Mononuclear cell (primary cell): ENCODE results near the gene MAP3K13. TPM values are rescaled to one million over a fixed set of nuclear protein-coding genes. Genes with fewer than 3 reads are reported as not detected.
"Not testable (repeated sequence)": the region's sequence is repeated elsewhere in the genome, so short reads cannot be mapped to it uniquely, and the experiment has no call there.

Source experiments
- H3K27me3 ChIP-seq: 2 replicates; pipeline ENCODE4 v1.6.0; 2011; ENCODE audit warnings: low read length, control low read depth; ENCODE audit not compliant: insufficient read depth
- H3K4me1 ChIP-seq: 2 replicates; pipeline ENCODE4 v1.5.1; 2011; ENCODE audit warnings: mild to moderate bottlenecking, low read length, control low read depth; ENCODE audit not compliant: insufficient read depth
- H3K4me3 ChIP-seq: 2 replicates; pipeline ENCODE4 v1.5.1; 2011; ENCODE audit warnings: mild to moderate bottlenecking, low read length, moderate library complexity
- H3K9me3 ChIP-seq: 2 replicates; pipeline ENCODE4 v1.5.1; 2011; ENCODE audit warnings: low read depth, mild to moderate bottlenecking, control low read depth, low read length
- total RNA-seq: library from RNA; depleted of rRNA; stranded (reverse); fragments of >200 nt; gene quantifications from one replicate; pipeline ENCODE4 v1.2.3, GENCODE V29; 2012

Gene MAP3K13
- total RNA-seq, 1 donor: 4.9 TPM

GRCh38 chr3:185439745-185440466 lies 77.0 kb downstream of the MAP3K13 start:
- Histone ChIP-seq H3K27me3 (no peaks in the 10 kb centered on the region), H3K4me3 (no peak overlapping the region), H3K9me3 (no peaks in the 10 kb centered on the region), H3K4me1 (no peaks in the 10 kb centered on the region)

GRCh38 chr3:185442031-185442430 lies 79.1 kb downstream of the MAP3K13 start:
- Histone ChIP-seq H3K9me3 (no peaks in the 10 kb centered on the region), H3K4me3 (no peak overlapping the region), H3K27me3 (no peaks in the 10 kb centered on the region), H3K4me1 (no peaks in the 10 kb centered on the region)

GRCh38 chr3:185444329-185444728 lies 81.4 kb downstream of the MAP3K13 start:
- H3K4me1 ChIP-seq: no peaks in the 10 kb centered on the region
- H3K4me3 ChIP-seq: no peak overlapping the region
- H3K9me3 ChIP-seq: no peaks in the 10 kb centered on the region
- H3K27me3 ChIP-seq: no peaks in the 10 kb centered on the region

GRCh38 chr3:185448107-185448506 lies 85.2 kb downstream of the MAP3K13 start:
- Histone ChIP-seq H3K27me3 (no peaks in the 10 kb centered on the region), H3K9me3 (no peaks in the 10 kb centered on the region), H3K4me1 (no peaks in the 10 kb centered on the region), H3K4me3 (no peak overlapping the region)

- H3K4me1 ChIP-seq, H3K4me3 ChIP-seq, H3K27me3 ChIP-seq, H3K9me3 ChIP-seq: not testable (repeated sequence)
These were observed 88.5 kb downstream of the MAP3K13 start for GRCh38 chr3:185451432-185451831.

GRCh38 chr3:185457376-185457775 lies 94.4 kb downstream of the MAP3K13 start:
- Histone ChIP-seq H3K4me3 (no peak overlapping the region), H3K4me1 (no peaks in the 10 kb centered on the region), H3K27me3 (no peaks in the 10 kb centered on the region), H3K9me3 (no peaks in the 10 kb centered on the region)

GRCh38 chr3:185460309-185460708 lies 97.4 kb downstream of the MAP3K13 start:
- H3K27me3 ChIP-seq: no peaks in the 10 kb centered on the region
- no peaks in the 10 kb centered on the region for H3K4me1 ChIP-seq
- no peak overlapping the region for H3K4me3 ChIP-seq
- H3K9me3 ChIP-seq: no peaks in the 10 kb centered on the region

- Histone ChIP-seq H3K4me3 (no peak overlapping the region), H3K4me1 (no peaks in the 10 kb centered on the region), H3K27me3 (no peaks in the 10 kb centered on the region), H3K9me3 (no peaks in the 10 kb centered on the region)
These were observed 97.9 kb downstream of the MAP3K13 start for GRCh38 chr3:185460719-185461350.

- Histone ChIP-seq H3K4me3 (no peak overlapping the region), H3K9me3 (no peaks in the 10 kb centered on the region), H3K4me1 (no peaks in the 10 kb centered on the region), H3K27me3 (no peaks in the 10 kb centered on the region)
These were observed 102.5 kb downstream of the MAP3K13 start for GRCh38 chr3:185465471-185465870.

GRCh38 chr3:185466123-185466522 lies 103.2 kb downstream of the MAP3K13 start:
- H3K27me3 ChIP-seq, H3K9me3 ChIP-seq, H3K4me3 ChIP-seq, H3K4me1 ChIP-seq: not testable (repeated sequence)

GRCh38 chr3:185469542-185469941 lies 106.6 kb downstream of the MAP3K13 start:
- Histone ChIP-seq H3K27me3 (no peaks in the 10 kb centered on the region), H3K4me3 (no peak overlapping the region), H3K9me3 (no peaks in the 10 kb centered on the region), H3K4me1 (no peaks in the 10 kb centered on the region)

- Histone ChIP-seq H3K9me3 (no peaks in the 10 kb centered on the region), H3K27me3 (no peaks in the 10 kb centered on the region), H3K4me1 (no peaks in the 10 kb centered on the region), H3K4me3 (no peak overlapping the region)
These were observed 107.4 kb downstream of the MAP3K13 start for GRCh38 chr3:185470323-185470722.

- Histone ChIP-seq H3K27me3 (no peaks in the 10 kb centered on the region), H3K4me3 (no peak overlapping the region), H3K4me1 (no peaks in the 10 kb centered on the region), H3K9me3 (no peaks in the 10 kb centered on the region)
These were observed 110.4 kb downstream of the MAP3K13 start for GRCh38 chr3:185473290-185473815.

GRCh38 chr3:185474922-185475321 lies 112.0 kb downstream of the MAP3K13 start:
- H3K27me3 ChIP-seq, H3K9me3 ChIP-seq, H3K4me3 ChIP-seq, H3K4me1 ChIP-seq: not testable (repeated sequence)

GRCh38 chr3:185477316-185477715 lies 114.4 kb downstream of the MAP3K13 start:
- no peaks in the 10 kb centered on the region for H3K27me3 ChIP-seq
- H3K4me1 ChIP-seq: no peaks in the 10 kb centered on the region
- H3K9me3 ChIP-seq: no peaks in the 10 kb centered on the region
- no peak overlapping the region for H3K4me3 ChIP-seq
